ENCODE data around the gene RPUSD4.

RPUSD4 gene

GRCh38 chr11:126181939-126182730 is 29.3 kb downstream of the RPUSD4 start:
- FAIRE-seq (no peak), DNase-seq (ENCODE audit: insufficient read length, low spot score) (no peak)
- TF ChIP-seq CTCF (IDR thresholded peaks at IDR 0.05; ENCODE audit: insufficient read depth, missing control alignments) = no peak

GRCh38 chr11:126176853-126177470 is 34.5 kb downstream of the RPUSD4 start:
- FAIRE-seq (no peak), DNase-seq (ENCODE audit: insufficient read length, low spot score) (no peak)
- TF ChIP-seq CTCF (IDR thresholded peaks at IDR 0.05; ENCODE audit: insufficient read depth, missing control alignments) = no peak

- DNase-seq (ENCODE audit: insufficient read length, low spot score) (no peak), FAIRE-seq (no peak)
- no peak for TF ChIP-seq CTCF (IDR thresholded peaks at IDR 0.05; ENCODE audit: insufficient read depth, missing control alignments)
Measured at GRCh38 chr11:126175393-126175792, 36.1 kb downstream of the RPUSD4 start.

- no peak for TF ChIP-seq CTCF (IDR thresholded peaks at IDR 0.05; ENCODE audit: insufficient read depth, missing control alignments)
Measured at GRCh38 chr11:126174816-126175215, 36.6 kb downstream of the RPUSD4 start.

GRCh38 chr11:126173257-126173656 is 38.2 kb downstream of the RPUSD4 start:
- no peak for TF ChIP-seq CTCF (IDR thresholded peaks at IDR 0.05; ENCODE audit: insufficient read depth, missing control alignments)
- DNase-seq (ENCODE audit: insufficient read length, low spot score) = no peak
- no peak for FAIRE-seq

More at GRCh38 chr11:126174816-126175215, 36.6 kb downstream of the RPUSD4 start:
- no peak for DNase-seq (ENCODE audit: insufficient read length, low spot score)
- FAIRE-seq = no peak

GRCh38 chr11:126172596-126173038 is 38.8 kb downstream of the RPUSD4 start:
- FAIRE-seq (no peak), DNase-seq (ENCODE audit: insufficient read length, low spot score) (no peak)
- TF ChIP-seq CTCF (IDR thresholded peaks at IDR 0.05; ENCODE audit: insufficient read depth, missing control alignments) = no peak

- TF ChIP-seq CTCF (IDR thresholded peaks at IDR 0.05; ENCODE audit: insufficient read depth, missing control alignments) = no peak
- FAIRE-seq = no peak
- DNase-seq (ENCODE audit: insufficient read length, low spot score) = no peak
Measured at GRCh38 chr11:126169291-126169690, 42.2 kb downstream of the RPUSD4 start.
